HCT116 (cell line): Measurements from ENCODE around the gene RNF10. TPM values are rescaled to one million over a fixed set of nuclear protein-coding genes. Genes with fewer than 3 reads are reported as not detected.
A peak's percentile ranks its signal among the peaks of the same experiment; 100 is the strongest.

Experiments used
- ATAC-seq: fragments of 200-7000 bp; cut with Tn5 transposase; 2 replicates; pipeline ENCODE4 v1.9.1; 2020; ENCODE audit warnings: mild to moderate bottlenecking, moderate library complexity
- Bru-seq: library from RNA; stranded (reverse); fragments of 400-500 nt; gene quantifications from one replicate; lab custom pipeline; 2021; lab: Mats Ljungman, UMichigan
- BruChase-seq, 2 experiments: library from RNA; stranded (reverse); fragments of 400-500 nt; gene quantifications; one replicate each; lab custom pipeline; 2021; lab: Mats Ljungman, UMichigan
- BruUV-seq: library from RNA; stranded (reverse); fragments of 400-500 nt; replicated peaks from 2 replicates; lab custom pipeline; 2021; lab: Mats Ljungman, UMichigan
- CTCF ChIA-PET: fragments of 300-600 bp; sonication (Branson Sonifier 250); formaldehyde crosslinking; loops from one replicate; lab custom pipeline; 2021; ENCODE audit warnings: antibody characterized with exemption; lab: Charles Lee
- POLR2A ChIA-PET: fragments of 300-600, 350-600 bp; sonication (Branson Sonifier 250); formaldehyde crosslinking; loops from one replicate; lab custom pipeline; 2021; ENCODE audit warnings: antibody characterized with exemption; lab: Charles Lee
- RAD21 ChIA-PET, 2 experiments: fragments of 300-600 bp; sonication (Branson Sonifier 250); formaldehyde crosslinking; loops; one replicate each; lab custom pipeline; 2023; ENCODE audit warnings: low total read pairs in 2 of 2; ENCODE audit not compliant: uncharacterized antibody in 2 of 2, unreplicated experiment in 2 of 2, low non-redundant PET in 1 of 2; lab: Charles Lee
- DNase-seq: peaks from one replicate; pipeline ENCODE4 v3.0.0-alpha.2; 2010; ENCODE audit warnings: low read depth, low spot score
- H2AFZ ChIP-seq: fragments of 200-600 bp; shearing (Covaris generic), sonication (generic); 2 replicates; pipeline ENCODE4 v1.6.1; 2017; ENCODE audit warnings: low read depth, mixed run types, mixed read lengths, antibody characterized with exemption, low read length; ENCODE audit not compliant: poor library complexity, severe bottlenecking
- H3K27ac ChIP-seq: 2 replicates; pipeline ENCODE4 v1.5.1; 2012; ENCODE audit warnings: low read depth, low read length
- H3K27me3 ChIP-seq: fragments of 200-600 bp; sonication (generic); 2 replicates; pipeline ENCODE4 v1.6.1; 2016; ENCODE audit warnings: mixed run types, low read length, mixed read lengths; ENCODE audit not compliant: insufficient read depth
- H3K36me3 ChIP-seq, 2 experiments: fragments of 200-500 bp in 1 of 2; fragments of 200-600 bp in 1 of 2; sonication (Bioruptor generic) in 1 of 2; sonication (generic) in 1 of 2; 2 replicates each; pipeline versions ENCODE4 v1.5.1 to v1.6.1; 2014 to 2016; ENCODE audit warnings: low read length in 2 of 2, inconsistent platforms in 1 of 2, mixed read lengths in 1 of 2, mixed run types in 1 of 2; ENCODE audit not compliant: insufficient read depth in 2 of 2, control insufficient read depth in 1 of 2
- H3K4me1 ChIP-seq, 2 experiments: fragments of 200-600 bp in 1 of 2; sonication (generic) in 1 of 2; 2 replicates each; pipeline versions ENCODE4 v1.5.1 to v1.6.1; 2012 to 2017; ENCODE audit warnings: low read length in 2 of 2, inconsistent platforms in 1 of 2, mild to moderate bottlenecking in 1 of 2, mixed read lengths in 1 of 2, mixed run types in 1 of 2, moderate library complexity in 1 of 2; ENCODE audit not compliant: insufficient read depth in 2 of 2, control insufficient read depth in 1 of 2
- H3K4me2 ChIP-seq: fragments of 200-600 bp; sonication (generic); 2 replicates; pipeline ENCODE4 v1.6.1; 2017; ENCODE audit warnings: mixed run types, low read length, mixed read lengths
- H3K4me3 ChIP-seq, 2 experiments: fragments of 200-600 bp in 1 of 2; sonication (generic) in 1 of 2; replicated peaks in 1 of 2; 2 replicates each; pipeline ENCODE4 v1.5.1; 2011 to 2016; ENCODE audit warnings: low read length in 2 of 2, control low read depth in 1 of 2, low read depth in 1 of 2, mild to moderate bottlenecking in 1 of 2, mixed read lengths in 1 of 2, mixed run types in 1 of 2
- H3K79me2 ChIP-seq: fragments of 200-600 bp; sonication (generic); 2 replicates; pipeline ENCODE4 v1.6.1; 2017; ENCODE audit warnings: mild to moderate bottlenecking, mixed run types, low read length, moderate library complexity, mixed read lengths; ENCODE audit not compliant: insufficient read depth
- H3K9ac ChIP-seq: fragments of 200-600 bp; sonication (generic); 2 replicates; pipeline ENCODE4 v1.6.1; 2016; ENCODE audit warnings: low read length, mixed read lengths
- H3K9me2 ChIP-seq: fragments of 200-600 bp; sonication (generic), shearing (Covaris generic); 2 replicates; pipeline ENCODE4 v1.6.1; 2017; ENCODE audit warnings: mixed run types, mild to moderate bottlenecking, moderate library complexity; ENCODE audit not compliant: insufficient read depth
- H3K9me3 ChIP-seq, 2 experiments: fragments of 200-500 bp in 1 of 2; fragments of 200-600 bp in 1 of 2; sonication (Bioruptor generic) in 1 of 2; sonication (generic) in 1 of 2; 2 replicates each; pipeline ENCODE4 v1.6.1; 2014 to 2017; ENCODE audit warnings: low read length in 2 of 2, mixed read lengths in 2 of 2, inconsistent platforms in 1 of 2, low read depth in 1 of 2, mild to moderate bottlenecking in 1 of 2, mixed run types in 1 of 2, moderate library complexity in 1 of 2; ENCODE audit not compliant: control insufficient read depth in 1 of 2, insufficient read depth in 1 of 2
- H4K20me1 ChIP-seq: fragments of 200-600 bp; sonication (generic), shearing (Covaris generic); 2 replicates; pipeline ENCODE4 v1.6.1; 2017; ENCODE audit warnings: mixed run types, mild to moderate bottlenecking, moderate library complexity; ENCODE audit not compliant: insufficient read depth
- CBX3 ChIP-seq: IDR thresholded peaks from 2 replicates; pipeline ENCODE4 v1.6.1; 2012; ENCODE audit warnings: low read depth
- EGR1 ChIP-seq: IDR thresholded peaks from 2 replicates; pipeline ENCODE4 v1.6.1; 2012; ENCODE audit warnings: low read depth
- EZH2 ChIP-seq: fragments of 200-600 bp; sonication (generic); IDR thresholded peaks from 2 replicates; pipeline ENCODE4 v1.6.1; 2017; ENCODE audit warnings: antibody characterized with exemption, mixed run types
- EZH2phosphoT487 ChIP-seq: fragments of 200-600 bp; IDR thresholded peaks from 2 replicates; pipeline ENCODE4 v1.6.1; 2018; ENCODE audit warnings: antibody characterized with exemption, borderline replicate concordance
- JUND ChIP-seq: IDR thresholded peaks from 2 replicates; pipeline ENCODE4 v1.6.1; 2012
- POLR2A ChIP-seq: IDR thresholded peaks from 2 replicates; pipeline ENCODE4 v1.7.0; 2011; ENCODE audit warnings: borderline replicate concordance; ENCODE audit not compliant: insufficient read depth, insufficient read length; ENCODE audit errors: extremely low read depth
- SIN3A ChIP-seq: IDR thresholded peaks from 2 replicates; pipeline ENCODE4 v1.6.1; 2012; ENCODE audit warnings: low read depth
- SP1 ChIP-seq: IDR thresholded peaks from 2 replicates; pipeline ENCODE4 v1.6.1; 2012; ENCODE audit warnings: low read depth
- SRF ChIP-seq: IDR thresholded peaks from 2 replicates; pipeline ENCODE4 v1.6.1; 2012; ENCODE audit warnings: low read depth
- TCF7L2 ChIP-seq: IDR thresholded peaks from 2 replicates; pipeline ENCODE4 v1.7.0; 2011; ENCODE audit warnings: borderline replicate concordance, inconsistent platforms; ENCODE audit not compliant: insufficient read depth, insufficient read length; ENCODE audit errors: extremely low read depth
- YY1 ChIP-seq: IDR thresholded peaks from 2 replicates; pipeline ENCODE4 v1.6.1; 2011; ENCODE audit warnings: low read length, low read depth, moderate library complexity, mild to moderate bottlenecking; ENCODE audit not compliant: insufficient replicate concordance; ENCODE audit errors: extremely low read depth
- ZFX ChIP-seq: fragments of 450-650 bp; IDR thresholded peaks from 2 replicates; pipeline ENCODE4 v1.6.1; 2017
- ZNF274 ChIP-seq: fragments of 200-500 bp; sonication (Bioruptor generic); IDR thresholded peaks from 2 replicates; pipeline ENCODE4 v1.6.1; 2014; ENCODE audit warnings: mild to moderate bottlenecking, low read depth, low read length, inconsistent platforms
- intact Hi-C: fragments of 100-400 bp; cut with micrococcal nuclease; formaldehyde crosslinking; loops from 2 replicates; pipeline ENCODE4 v1.10.0; 2022
- long read RNA-seq: library from polyadenylated mRNA; unstranded; transcript quantifications from one replicate; pipeline ENCODE4 v2.0.0, GENCODE V29; 2021; ENCODE audit not compliant: unreplicated experiment
- polyA plus RNA-seq: library from polyadenylated mRNA; unstranded; fragments of >200 nt; gene quantifications from 2 replicates; pipeline ENCODE4 v1.2.1, GENCODE V29; 2012; ENCODE audit warnings: missing spikeins
- total RNA-seq: library from RNA; stranded (reverse); gene quantifications from one replicate; pipeline ENCODE4 v1.2.1, GENCODE V29; 2021; ENCODE audit not compliant: unreplicated experiment
- TF ChIP-seq, protein P1 (sequence below): IDR thresholded peaks from 2 replicates; pipeline ENCODE4 v1.6.1; 2011; ENCODE audit warnings: mild to moderate bottlenecking, low read length, moderate library complexity; ENCODE audit not compliant: insufficient replicate concordance; ENCODE audit errors: extremely low read depth
- TF ChIP-seq, protein P2 (sequence below), 3 experiments: fragments of 200-600 bp in 1 of 3; sonication (generic) in 1 of 3; IDR thresholded peaks in 2 of 3; conservative IDR thresholded peaks in 1 of 3; 2 replicates each; pipeline ENCODE4 v1.5.1; 2012 to 2017; ENCODE audit warnings: low read depth in 2 of 3, low read length in 2 of 3, antibody characterized with exemption in 1 of 3, borderline replicate concordance in 1 of 3, control low read depth in 1 of 3, mild to moderate bottlenecking in 1 of 3, mixed read lengths in 1 of 3, mixed run types in 1 of 3, moderate library complexity in 1 of 3; ENCODE audit not compliant: insufficient read depth in 1 of 3
- TF ChIP-seq, protein P3 (sequence below): IDR thresholded peaks from 2 replicates; pipeline ENCODE4 v1.6.1; 2012; ENCODE audit warnings: low read depth
- TF ChIP-seq, protein P4 (sequence below): IDR thresholded peaks from 2 replicates; pipeline ENCODE4 v1.6.1; 2012

Gene RNF10
- total RNA-seq (141 TPM), Bru-seq, nascent RNA (percentile 91 among the genes with signal in this experiment), BruChase-seq, experiment 1, labeled RNA remaining after a 6-hour chase (percentile 91 among the genes with signal in this experiment), BruChase-seq, experiment 2, labeled RNA remaining after a 2-hour chase (percentile 86 among the genes with signal in this experiment)
- polyA plus RNA-seq: 117 and 133 TPM in 2 replicates
- long read RNA-seq, transcript RNF10-203 (17 exons, 2,671 nt): minor isoform, 23 of 333 reads
- long read RNA-seq, transcript RNF10-201 (17 exons, 3,825 nt): major isoform, 211 of 333 reads
- long read RNA-seq, partial matches to known transcripts: 35 of 333 reads
- long read RNA-seq, other reads (novel, unspliced or antisense): 63 of 333 reads

DNA sequence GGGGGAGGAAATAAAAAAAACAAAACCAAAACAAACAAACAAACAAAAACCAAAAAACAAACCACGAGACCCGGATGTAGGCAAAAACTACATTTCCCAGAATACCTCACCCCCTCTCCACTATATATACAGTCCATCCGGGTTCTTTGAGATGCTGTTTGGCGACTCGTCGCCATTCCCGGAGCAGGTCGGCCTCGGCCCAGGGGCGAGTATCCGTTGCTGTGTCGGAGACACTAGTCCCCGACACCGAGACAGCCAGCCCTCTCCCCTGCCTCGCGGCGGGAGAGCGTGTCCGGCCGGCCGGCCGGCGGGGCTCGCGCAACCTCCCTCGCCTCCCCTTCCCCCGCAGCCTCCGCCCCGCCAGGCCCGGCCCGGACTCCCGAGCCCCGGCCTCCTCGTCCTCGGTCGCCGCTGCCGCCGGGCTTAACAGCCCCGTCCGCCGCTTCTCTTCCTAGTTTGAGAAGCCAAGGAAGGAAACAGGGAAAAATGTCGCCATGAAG lies at the start of gene RNF10:
Gene RNF10, plus strand, starts transcription at position 154 of the 500 bp plus-strand sequence. CDS start 456 bp downstream, outside the sequence.
- H3K36me3 ChIP-seq: peaks cover 4 to 13% of the 10 kb centered on the region in 2 experiments; a peak in 2 of 4 replicates
- peaks cover 51% of the 10 kb centered on the region for H3K79me2 ChIP-seq
- ChIA-PET RAD21 (no interaction called here), CTCF (no interaction called here), POLR2A (interaction anchor here (1.2 kb wide), 1 partner anchor 38 kb away, joined by 6 read pairs; the partner anchor contains the start of gene DYNLL1)
- no peaks in the 10 kb centered on the region for H3K27me3 ChIP-seq
- ATAC-seq (peak; percentile 75), DNase-seq (peak; percentile 87)
- peaks cover 12% of the 10 kb centered on the region; the same call in 1 of the 2 replicates for H4K20me1 ChIP-seq
- peak within 1 kb of the TSS; percentile 81 to 95 for H3K4me3 ChIP-seq
- H3K4me2 ChIP-seq: peak within 1 kb of the TSS; percentile 97
- no peaks in the 10 kb centered on the region for H3K9me2 ChIP-seq
- H3K9me3 ChIP-seq: no peaks in the 10 kb centered on the region
- H2AFZ ChIP-seq: peak within 1 kb of the TSS; percentile 8
- H3K9ac ChIP-seq: peak within 1 kb of the TSS; percentile 95
- peak within 1 kb of the TSS; percentile 80 for H3K27ac ChIP-seq
- peaks cover 26 to 55% of the 10 kb centered on the region in 2 experiments for H3K4me1 ChIP-seq
- BruUV-seq: no TSS peak
- intact Hi-C loops: loop anchor here (10.0 kb wide), 1 partner anchor 209 kb away; the partner anchor contains the start of gene PLA2G1B
- TF ChIP-seq SRF: no peak
- TF ChIP-seq, protein P1, sequence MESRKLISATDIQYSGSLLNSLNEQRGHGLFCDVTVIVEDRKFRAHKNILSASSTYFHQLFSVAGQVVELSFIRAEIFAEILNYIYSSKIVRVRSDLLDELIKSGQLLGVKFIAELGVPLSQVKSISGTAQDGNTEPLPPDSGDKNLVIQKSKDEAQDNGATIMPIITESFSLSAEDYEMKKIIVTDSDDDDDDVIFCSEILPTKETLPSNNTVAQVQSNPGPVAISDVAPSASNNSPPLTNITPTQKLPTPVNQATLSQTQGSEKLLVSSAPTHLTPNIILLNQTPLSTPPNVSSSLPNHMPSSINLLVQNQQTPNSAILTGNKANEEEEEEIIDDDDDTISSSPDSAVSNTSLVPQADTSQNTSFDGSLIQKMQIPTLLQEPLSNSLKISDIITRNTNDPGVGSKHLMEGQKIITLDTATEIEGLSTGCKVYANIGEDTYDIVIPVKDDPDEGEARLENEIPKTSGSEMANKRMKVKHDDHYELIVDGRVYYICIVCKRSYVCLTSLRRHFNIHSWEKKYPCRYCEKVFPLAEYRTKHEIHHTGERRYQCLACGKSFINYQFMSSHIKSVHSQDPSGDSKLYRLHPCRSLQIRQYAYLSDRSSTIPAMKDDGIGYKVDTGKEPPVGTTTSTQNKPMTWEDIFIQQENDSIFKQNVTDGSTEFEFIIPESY: no peak
- TF ChIP-seq ZFX: peak; percentile 98
- TF ChIP-seq YY1: peak; percentile 89
- TF ChIP-seq, protein P2, sequence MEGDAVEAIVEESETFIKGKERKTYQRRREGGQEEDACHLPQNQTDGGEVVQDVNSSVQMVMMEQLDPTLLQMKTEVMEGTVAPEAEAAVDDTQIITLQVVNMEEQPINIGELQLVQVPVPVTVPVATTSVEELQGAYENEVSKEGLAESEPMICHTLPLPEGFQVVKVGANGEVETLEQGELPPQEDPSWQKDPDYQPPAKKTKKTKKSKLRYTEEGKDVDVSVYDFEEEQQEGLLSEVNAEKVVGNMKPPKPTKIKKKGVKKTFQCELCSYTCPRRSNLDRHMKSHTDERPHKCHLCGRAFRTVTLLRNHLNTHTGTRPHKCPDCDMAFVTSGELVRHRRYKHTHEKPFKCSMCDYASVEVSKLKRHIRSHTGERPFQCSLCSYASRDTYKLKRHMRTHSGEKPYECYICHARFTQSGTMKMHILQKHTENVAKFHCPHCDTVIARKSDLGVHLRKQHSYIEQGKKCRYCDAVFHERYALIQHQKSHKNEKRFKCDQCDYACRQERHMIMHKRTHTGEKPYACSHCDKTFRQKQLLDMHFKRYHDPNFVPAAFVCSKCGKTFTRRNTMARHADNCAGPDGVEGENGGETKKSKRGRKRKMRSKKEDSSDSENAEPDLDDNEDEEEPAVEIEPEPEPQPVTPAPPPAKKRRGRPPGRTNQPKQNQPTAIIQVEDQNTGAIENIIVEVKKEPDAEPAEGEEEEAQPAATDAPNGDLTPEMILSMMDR (IDR thresholded peaks at IDR 0.05 in 2 of 3, conservative IDR thresholded peaks at IDR 0.05 in 1 of 3; ENCODE audit: borderline replicate concordance in 1 of 3, insufficient read depth in 1 of 3, low read depth in 2 of 3, low read length in 2 of 3): no peak
- TF ChIP-seq SP1: peak; percentile 41; the same call in 1 of the 2 replicates
- no peak for TF ChIP-seq ZNF274
- TF ChIP-seq, protein P3, sequence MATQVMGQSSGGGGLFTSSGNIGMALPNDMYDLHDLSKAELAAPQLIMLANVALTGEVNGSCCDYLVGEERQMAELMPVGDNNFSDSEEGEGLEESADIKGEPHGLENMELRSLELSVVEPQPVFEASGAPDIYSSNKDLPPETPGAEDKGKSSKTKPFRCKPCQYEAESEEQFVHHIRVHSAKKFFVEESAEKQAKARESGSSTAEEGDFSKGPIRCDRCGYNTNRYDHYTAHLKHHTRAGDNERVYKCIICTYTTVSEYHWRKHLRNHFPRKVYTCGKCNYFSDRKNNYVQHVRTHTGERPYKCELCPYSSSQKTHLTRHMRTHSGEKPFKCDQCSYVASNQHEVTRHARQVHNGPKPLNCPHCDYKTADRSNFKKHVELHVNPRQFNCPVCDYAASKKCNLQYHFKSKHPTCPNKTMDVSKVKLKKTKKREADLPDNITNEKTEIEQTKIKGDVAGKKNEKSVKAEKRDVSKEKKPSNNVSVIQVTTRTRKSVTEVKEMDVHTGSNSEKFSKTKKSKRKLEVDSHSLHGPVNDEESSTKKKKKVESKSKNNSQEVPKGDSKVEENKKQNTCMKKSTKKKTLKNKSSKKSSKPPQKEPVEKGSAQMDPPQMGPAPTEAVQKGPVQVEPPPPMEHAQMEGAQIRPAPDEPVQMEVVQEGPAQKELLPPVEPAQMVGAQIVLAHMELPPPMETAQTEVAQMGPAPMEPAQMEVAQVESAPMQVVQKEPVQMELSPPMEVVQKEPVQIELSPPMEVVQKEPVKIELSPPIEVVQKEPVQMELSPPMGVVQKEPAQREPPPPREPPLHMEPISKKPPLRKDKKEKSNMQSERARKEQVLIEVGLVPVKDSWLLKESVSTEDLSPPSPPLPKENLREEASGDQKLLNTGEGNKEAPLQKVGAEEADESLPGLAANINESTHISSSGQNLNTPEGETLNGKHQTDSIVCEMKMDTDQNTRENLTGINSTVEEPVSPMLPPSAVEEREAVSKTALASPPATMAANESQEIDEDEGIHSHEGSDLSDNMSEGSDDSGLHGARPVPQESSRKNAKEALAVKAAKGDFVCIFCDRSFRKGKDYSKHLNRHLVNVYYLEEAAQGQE: no peak
- no peak for TF ChIP-seq JUND
- TF ChIP-seq EZH2phosphoT487: no peak
- TF ChIP-seq CBX3: 0 out of 2 replicates have a peak, but pooled peaks have one; percentile 31
- TF ChIP-seq POLR2A: peak; percentile 94
- TF ChIP-seq EGR1: no peak
- TF ChIP-seq, protein P4, sequence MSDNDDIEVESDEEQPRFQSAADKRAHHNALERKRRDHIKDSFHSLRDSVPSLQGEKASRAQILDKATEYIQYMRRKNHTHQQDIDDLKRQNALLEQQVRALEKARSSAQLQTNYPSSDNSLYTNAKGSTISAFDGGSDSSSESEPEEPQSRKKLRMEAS: 0 out of 2 replicates have a peak, but pooled peaks have one; percentile 19
- no peak for TF ChIP-seq EZH2
- TF ChIP-seq TCF7L2: no peak
- peak; percentile 49; the same call in 1 of the 2 replicates for TF ChIP-seq SIN3A
